Activated T-helper 1 cell treated with anti-CD3 and anti-CD28 coated beads, Interleukin-12 subunit alpha, Interleukin-12 subunit beta, Interleukin-2, Interleukin-4 antibody, amounts not matched to agents 30 ng/mL and 10 ng/mL and 1 ng/mL, durations not matched to agents 14 hours and 24 hours and 36 hours (primary cell): Measurements from ENCODE around the gene TRIM52. TPM values are rescaled to one million over a fixed set of nuclear protein-coding genes. Genes with fewer than 3 reads are reported as not detected.
"Not testable (repeated sequence)": the region's sequence is repeated elsewhere in the genome, so short reads cannot be mapped to it uniquely, and the experiment has no call there.

Experiments
- DNase-seq: peaks from one replicate; pipeline ENCODE4 v3.0.0; 2021; ENCODE audit warnings: low spot score
- H3K27ac Mint-ChIP-seq: one replicate; pipeline ENCODE4 v1.8.0; 2021; ENCODE audit warnings: mild to moderate bottlenecking, mixed read lengths
- H3K27me3 Mint-ChIP-seq: one replicate; pipeline ENCODE4 v1.8.0; 2022; ENCODE audit warnings: mild to moderate bottlenecking, moderate library complexity, mixed read lengths; ENCODE audit not compliant: insufficient read depth
- H3K36me3 Mint-ChIP-seq: one replicate; pipeline ENCODE4 v1.8.0; 2021; ENCODE audit warnings: low read depth, mixed read lengths
- H3K4me1 Mint-ChIP-seq: one replicate; pipeline ENCODE4 v1.8.0; 2021; ENCODE audit warnings: low read depth, mixed read lengths
- H3K4me3 Mint-ChIP-seq: one replicate; pipeline ENCODE4 v1.8.0; 2021; ENCODE audit warnings: mild to moderate bottlenecking, moderate library complexity, mixed read lengths
- H3K9me3 Mint-ChIP-seq: one replicate; pipeline ENCODE4 v1.8.0; 2021; ENCODE audit warnings: mixed read lengths
- intact Hi-C: fragments of 100-400 bp; cut with micrococcal nuclease; formaldehyde crosslinking; loops from one replicate; pipeline ENCODE4 v1.15.1; 2024
- total RNA-seq: library from RNA; stranded (reverse); gene quantifications from 2 replicates; pipeline ENCODE4 v1.2.3, GENCODE V29; 2022

The TRIM52 gene
- 15.3 and 17.1 TPM in 2 replicates for total RNA-seq

GRCh38 chr5:181260720-181261319, at the start of gene TRIM52:
TRIM52 (minus strand) TSS chr5:181261143; CDS start chr5:181260813, 330 bp downstream.
- H3K27me3 Mint-ChIP-seq = no peaks in the 10 kb centered on the region
- no peaks in the 10 kb centered on the region for H3K9me3 Mint-ChIP-seq
- H3K4me1 Mint-ChIP-seq = peaks cover 44% of the 10 kb centered on the region
- peak; percentile 87 for DNase-seq
- peak within 1 kb of the TSS; percentile 96 for H3K27ac Mint-ChIP-seq
- peak within 1 kb of the TSS; percentile 99 for H3K4me3 Mint-ChIP-seq
- intact Hi-C loops = loop anchor here (1.0 to 5.0 kb wide), 8 partner anchors 15 to 449 kb away; partner anchors contain the start of genes TRIM41 and ZFP62
- H3K36me3 Mint-ChIP-seq = peaks cover 32% of the 10 kb centered on the region

DNA sequence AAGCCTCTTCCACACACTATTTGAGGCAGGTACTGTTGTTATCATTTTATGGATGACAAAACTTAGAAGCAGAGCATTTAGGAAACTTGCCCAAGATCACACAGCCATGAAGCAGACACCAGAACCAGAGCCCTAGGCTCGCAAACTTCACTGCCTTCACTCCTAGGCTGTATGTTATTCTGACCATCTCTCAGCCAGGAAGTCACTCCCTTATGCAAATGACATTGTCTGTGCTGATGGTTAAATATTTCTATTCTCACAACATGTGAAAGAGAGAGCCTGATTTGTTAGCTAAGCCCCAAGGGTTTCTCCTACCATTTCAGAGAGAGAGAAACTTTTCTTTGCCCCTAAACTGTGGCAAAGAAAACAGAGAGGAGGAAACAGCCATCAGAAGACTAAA, 26.4 kb upstream of the TRIM52 start:
- not testable (repeated sequence) for H3K9me3 Mint-ChIP-seq

GRCh38 chr5:181285962-181286705, 25.2 kb upstream of the TRIM52 start:
- H3K4me3 Mint-ChIP-seq, H3K9me3 Mint-ChIP-seq, intact Hi-C loops, H3K27me3 Mint-ChIP-seq, H3K36me3 Mint-ChIP-seq, H3K27ac Mint-ChIP-seq, H3K4me1 Mint-ChIP-seq, DNase-seq: not testable (repeated sequence)

More for the DNA sequence above, 26.4 kb upstream of the TRIM52 start:
- H3K27me3 Mint-ChIP-seq, H3K27ac Mint-ChIP-seq, H3K4me1 Mint-ChIP-seq, H3K36me3 Mint-ChIP-seq, DNase-seq, intact Hi-C loops, H3K4me3 Mint-ChIP-seq: not testable (repeated sequence)

DNA sequence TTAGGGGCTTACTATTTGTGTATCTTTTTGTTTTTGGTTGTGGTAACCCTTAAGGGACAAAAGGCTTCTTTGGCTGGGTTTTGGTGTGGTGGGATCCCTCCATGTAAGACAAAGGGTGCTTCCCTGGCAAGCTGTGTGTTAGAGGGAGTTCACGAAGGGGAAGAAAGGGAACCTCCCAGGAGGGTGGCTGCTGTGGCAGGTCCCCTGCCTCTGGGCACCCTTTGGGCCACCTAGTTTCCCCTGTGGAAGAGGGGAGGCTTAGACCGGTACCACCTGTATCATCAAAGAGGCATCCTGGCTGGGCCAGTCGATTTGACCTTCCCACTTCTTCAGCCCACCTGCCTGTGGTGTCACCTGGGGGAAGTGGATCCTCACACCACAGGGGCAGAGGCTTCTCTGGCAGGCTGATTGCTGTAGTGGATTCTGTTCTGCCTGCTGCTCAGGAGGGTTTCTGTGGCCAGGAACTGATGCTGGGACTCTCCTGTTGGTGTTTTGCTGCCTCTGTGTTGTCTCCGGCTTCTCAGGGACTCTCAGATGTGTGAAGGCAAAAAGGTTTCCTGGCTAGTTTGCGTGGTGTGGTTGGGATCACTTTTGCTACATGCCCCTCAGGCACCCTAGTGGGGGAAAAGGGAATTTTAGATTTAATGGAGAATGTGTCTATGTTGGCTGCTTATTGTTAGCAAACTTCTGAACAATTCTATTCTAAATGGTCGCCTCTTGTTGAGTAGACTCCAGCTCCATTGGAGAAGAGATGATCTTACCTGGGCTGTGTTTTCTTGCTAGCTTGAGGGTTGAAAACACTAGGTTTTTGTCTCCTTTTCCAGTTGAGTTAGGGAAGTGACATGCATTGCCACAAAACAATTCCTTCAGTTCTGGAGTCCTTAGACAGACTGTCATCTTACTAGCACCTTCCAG, 23.2 kb upstream of the TRIM52 start:
- H3K27me3 Mint-ChIP-seq, DNase-seq, H3K9me3 Mint-ChIP-seq, H3K27ac Mint-ChIP-seq, H3K4me3 Mint-ChIP-seq, H3K4me1 Mint-ChIP-seq, H3K36me3 Mint-ChIP-seq, intact Hi-C loops: not testable (repeated sequence)

GRCh38 chr5:181283347-181283746, 22.4 kb upstream of the TRIM52 start:
- H3K9me3 Mint-ChIP-seq = no peaks in the 10 kb centered on the region

DNA sequence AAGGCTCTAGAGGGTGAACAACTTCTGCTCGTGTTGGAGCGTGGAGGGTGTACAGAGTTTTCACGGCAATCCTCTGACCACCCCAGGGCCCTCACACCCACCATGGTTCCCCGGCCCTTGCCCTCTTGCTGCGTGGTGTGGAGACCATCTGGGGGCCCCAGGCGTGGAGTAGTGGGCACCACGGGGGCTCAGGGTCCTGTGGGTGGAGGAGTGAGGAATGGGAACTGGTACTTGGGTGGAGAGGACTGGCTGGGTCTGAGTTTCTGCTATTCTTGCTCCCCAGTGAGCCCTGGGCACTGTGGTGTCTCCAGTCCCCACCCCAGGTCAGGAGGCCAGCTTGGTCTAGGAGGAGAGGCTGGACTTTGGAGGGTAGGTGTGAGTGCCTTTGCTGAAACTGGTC, 21.9 kb upstream of the TRIM52 start:
- intact Hi-C loops = no loop called here
- H3K27me3 Mint-ChIP-seq = peaks cover 1% of the 10 kb centered on the region
- no peak for DNase-seq
- H3K4me1 Mint-ChIP-seq = no peaks in the 10 kb centered on the region
- no peaks in the 10 kb centered on the region for H3K36me3 Mint-ChIP-seq
- H3K4me3 Mint-ChIP-seq = no peak overlapping the region
- no peaks in the 10 kb centered on the region for H3K9me3 Mint-ChIP-seq
- H3K27ac Mint-ChIP-seq = no peak overlapping the region

More at GRCh38 chr5:181283347-181283746, 22.4 kb upstream of the TRIM52 start:
- Mint-ChIP-seq H3K4me1 (no peaks in the 10 kb centered on the region), H3K27me3 (peaks cover 1% of the 10 kb centered on the region), H3K4me3 (no peak overlapping the region), H3K27ac (no peak overlapping the region), H3K36me3 (no peaks in the 10 kb centered on the region)
- intact Hi-C loops = no loop called here
- DNase-seq = no peak

DNA sequence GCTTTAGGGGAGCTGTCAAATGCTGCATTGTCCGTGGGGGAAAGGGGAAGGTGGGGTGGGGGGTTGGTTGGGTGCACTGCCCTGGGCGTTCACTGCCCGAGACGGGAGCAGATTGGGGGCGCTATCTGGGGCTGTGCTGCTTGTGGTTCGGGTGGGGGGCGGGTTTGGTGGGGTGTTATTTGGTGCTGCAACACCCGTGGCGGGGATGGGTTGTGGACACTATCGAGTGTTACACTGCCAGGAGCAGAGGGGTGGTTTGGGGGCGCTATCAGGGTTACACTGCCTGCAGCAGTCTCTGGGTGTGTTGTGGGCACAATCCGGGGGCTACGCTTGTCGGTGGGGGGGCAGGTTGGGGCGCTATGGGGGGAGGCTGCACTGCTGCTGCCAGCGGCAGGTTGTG, 21.5 kb upstream of the TRIM52 start:
- intact Hi-C loops, H3K4me1 Mint-ChIP-seq: not testable (repeated sequence)

DNA sequence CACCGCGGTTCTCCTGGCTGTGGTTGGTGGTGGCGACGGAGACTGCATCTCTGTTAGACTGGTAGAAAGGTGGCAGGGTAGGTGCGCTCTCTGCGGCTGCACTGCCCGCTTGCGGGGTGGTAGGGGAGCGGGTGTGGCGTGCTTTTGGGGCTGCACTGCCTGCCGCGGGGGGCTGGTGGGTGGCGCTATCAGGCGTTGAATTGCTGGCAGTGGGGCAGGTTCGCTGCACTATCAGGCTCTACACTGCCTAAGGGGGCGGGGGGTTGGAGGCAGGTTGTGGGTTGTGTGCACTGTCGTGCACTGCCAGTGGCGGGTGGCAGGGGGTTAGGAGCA, 21.0 kb upstream of the TRIM52 start:
- Mint-ChIP-seq H3K36me3 (no peaks in the 10 kb centered on the region), H3K27me3 (peaks cover 6% of the 10 kb centered on the region), H3K4me3 (no peak overlapping the region), H3K27ac (no peak overlapping the region), H3K4me1 (no peaks in the 10 kb centered on the region), H3K9me3 (no peaks in the 10 kb centered on the region)
- intact Hi-C loops = no loop called here
- no peak for DNase-seq

More for the DNA sequence above, 21.5 kb upstream of the TRIM52 start:
- H3K27ac Mint-ChIP-seq, H3K9me3 Mint-ChIP-seq, DNase-seq, H3K4me3 Mint-ChIP-seq, H3K36me3 Mint-ChIP-seq, H3K27me3 Mint-ChIP-seq: not testable (repeated sequence)

DNA sequence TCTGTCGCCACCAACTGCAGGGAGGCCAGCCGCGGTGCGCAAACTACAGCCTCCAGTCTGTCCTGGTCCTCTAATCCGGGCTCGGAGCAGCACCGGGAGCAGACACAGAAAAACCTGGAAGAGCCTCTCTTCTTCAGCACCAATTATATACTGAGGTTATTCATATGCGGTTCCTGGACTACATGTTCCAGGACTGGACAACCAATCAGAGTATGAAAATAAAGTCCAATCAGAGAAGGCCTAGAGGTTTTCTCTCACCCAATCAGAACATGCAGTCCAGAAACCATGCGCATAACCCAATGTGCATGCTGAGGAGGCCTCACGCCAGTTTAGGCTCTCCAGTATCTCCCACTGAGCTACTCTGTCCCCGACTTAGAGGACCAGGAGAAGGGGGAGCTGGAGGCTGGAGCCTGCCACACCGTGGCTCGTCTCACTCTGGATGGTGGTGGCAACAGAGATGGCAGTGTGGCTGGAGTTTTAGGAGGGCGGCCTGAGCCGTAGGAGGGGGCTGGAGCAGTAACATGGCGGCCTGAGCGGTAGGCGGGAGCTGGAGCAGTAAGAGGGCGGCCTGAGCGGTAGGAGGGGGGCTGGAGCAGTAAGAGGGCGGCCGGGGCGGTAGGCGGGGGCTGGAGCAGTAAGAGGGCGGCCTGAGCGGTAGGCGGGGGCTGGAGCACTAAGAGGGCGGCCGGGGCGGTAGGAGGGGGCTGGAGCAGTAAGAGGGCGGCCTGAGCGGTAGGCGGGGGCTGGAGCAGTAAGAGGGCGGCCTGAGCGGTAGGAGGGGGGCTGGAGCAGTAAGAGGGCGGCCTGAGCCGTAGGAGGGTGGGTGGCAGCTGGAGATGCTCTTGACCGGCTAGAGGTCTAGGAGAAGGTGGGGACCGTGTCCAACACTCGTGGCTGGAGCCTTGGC, 20.4 kb upstream of the TRIM52 start:
- no peak overlapping the region for H3K27ac Mint-ChIP-seq
- no peaks in the 10 kb centered on the region for H3K9me3 Mint-ChIP-seq
- peaks cover 6% of the 10 kb centered on the region for H3K27me3 Mint-ChIP-seq
- no peak overlapping the region for H3K4me3 Mint-ChIP-seq
- no peak for DNase-seq
- no peaks in the 10 kb centered on the region for H3K4me1 Mint-ChIP-seq
- intact Hi-C loops = no loop called here
- H3K36me3 Mint-ChIP-seq = no peaks in the 10 kb centered on the region

DNA sequence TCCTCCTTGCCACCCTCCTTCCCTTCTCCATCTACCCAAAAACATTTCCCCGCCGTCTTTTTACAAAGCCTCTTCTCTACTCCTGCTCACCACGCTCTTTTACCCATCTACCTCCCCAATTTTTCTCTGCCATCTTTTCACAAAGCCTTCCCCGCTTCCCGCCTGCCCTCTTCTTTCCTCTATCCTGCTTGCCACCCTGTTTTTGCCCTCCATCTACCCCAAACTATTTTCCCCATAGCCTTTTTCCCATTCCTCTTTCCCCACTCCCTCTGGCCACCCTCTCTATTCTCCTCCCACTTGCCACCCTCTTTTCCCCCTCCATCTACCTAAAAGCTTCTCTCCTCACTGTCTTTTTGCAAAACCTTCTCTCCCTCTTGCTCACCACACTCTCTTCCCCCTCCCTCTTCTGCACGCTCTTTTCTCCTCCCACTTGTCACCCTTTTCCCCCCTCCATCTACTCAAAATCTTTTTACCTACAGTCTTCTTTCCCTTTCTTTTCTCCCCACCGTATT, 19.4 kb upstream of the TRIM52 start:
- Mint-ChIP-seq H3K4me1 (no peaks in the 10 kb centered on the region), H3K27me3 (peaks cover 9% of the 10 kb centered on the region), H3K4me3 (no peak overlapping the region), H3K9me3 (no peaks in the 10 kb centered on the region), H3K36me3 (no peaks in the 10 kb centered on the region), H3K27ac (no peak overlapping the region)
- no peak for DNase-seq
- intact Hi-C loops = no loop called here

DNA sequence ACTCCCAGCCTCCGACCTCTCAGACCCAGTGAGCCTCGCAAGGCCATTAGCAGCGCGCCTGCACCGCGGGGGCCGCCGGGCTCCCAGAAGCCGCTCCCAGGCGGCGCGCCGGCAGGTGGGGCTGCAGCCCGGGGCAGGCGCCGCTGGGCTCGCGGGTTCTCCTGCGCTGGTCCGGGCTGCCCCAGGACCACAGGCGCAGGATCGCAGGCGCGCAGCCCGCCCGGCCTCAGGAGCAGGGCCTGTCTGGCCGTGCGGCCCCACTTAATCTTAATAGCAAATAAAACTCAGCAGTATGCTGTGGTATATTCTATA, 12.4 kb upstream of the TRIM52 start:
- H3K9me3 Mint-ChIP-seq, H3K4me3 Mint-ChIP-seq, DNase-seq, H3K4me1 Mint-ChIP-seq, H3K27ac Mint-ChIP-seq, H3K27me3 Mint-ChIP-seq, intact Hi-C loops, H3K36me3 Mint-ChIP-seq: not testable (repeated sequence)

GRCh38 chr5:181271081-181271480, 10.1 kb upstream of the TRIM52 start:
- no peaks in the 10 kb centered on the region for H3K36me3 Mint-ChIP-seq
- H3K9me3 Mint-ChIP-seq = no peaks in the 10 kb centered on the region
- intact Hi-C loops = no loop called here
- no peak overlapping the region for H3K4me3 Mint-ChIP-seq
- H3K27ac Mint-ChIP-seq = no peak overlapping the region
- H3K4me1 Mint-ChIP-seq = no peaks in the 10 kb centered on the region
- peaks cover 3% of the 10 kb centered on the region for H3K27me3 Mint-ChIP-seq
- no peak for DNase-seq
